Ovary (tissue), 9 donors: ENCODE results near the gene RNF223. TPM values are rescaled to one million over a fixed set of nuclear protein-coding genes. Genes with fewer than 3 reads are reported as not detected.

Experiments
- polyA plus RNA-seq, 2 donors: library from polyadenylated mRNA; stranded (reverse); fragments of 200-250 nt in 1 of 2; fragments of 350-450 nt in 1 of 2; fragmentation: Illumina TruSeq in 1 of 2; extraction: RNeasy Lipid Tissue Mini Kit (QIAGEN cat#74804) in 1 of 2; gene quantifications; one replicate each; pipeline ENCODE4 v1.2.3, GENCODE V29; 2013 to 2014
- total RNA-seq, 7 donors: library from RNA; depleted of rRNA in 2 of 7; stranded (reverse); fragments of >200 nt in 2 of 7; fragmentation: NEBNext Ultra II Directional in 3 of 7; extraction: Animal tissue kit (Norgen Biotek cat#: 25700) in 3 of 7; gene quantifications; one replicate each; pipeline versions ENCODE4 v1.1.0 to v1.2.4, GENCODE V29; 2016 to 2023
- donor health status: DM: no; HTN: no; CAD: no; lungs with moderate emphysema.
- donor health status: DM: no; HTN: no; CAD: no.
- donor health status: Bipolar disorder and iron deficiency.
- donor health status: DM: yes; HTN: yes; CAD: no.
- donor health status: DM: no; HTN: no; CAD: no.
- donor health status: DM: yes; HTN: yes; CAD: no.

Gene RNF223
- total and polyA plus RNA-seq, 9 donors: 0.36 to 0.92 TPM; not detected in 7

Other genes with a start within 250 kb of the RNF223 start
- 10 to 100 TPM in 1 of 7 donors, 1 to 10 TPM in 5, under 1 TPM in 1; 0.85 to 10.6 (median 2.3) TPM for gene SAMD11, start 150.4 kb downstream of the RNF223 start, total RNA-seq
- gene SAMD11, start 150.4 kb downstream of the RNF223 start, polyA plus RNA-seq: 1 to 10 TPM; 1.1 to 2.6 TPM
- gene NOC2L, start 115.0 kb downstream of the RNF223 start, total RNA-seq: 10 to 100 TPM; 17.8 to 55.2 (median 46.3) TPM
- gene NOC2L, start 115.0 kb downstream of the RNF223 start, polyA plus RNA-seq: 10 to 100 TPM; 23.8 to 33.9 TPM
- gene KLHL17, start 113.7 kb downstream of the RNF223 start, total RNA-seq: 1 to 10 TPM; 1.5 to 6.7 (median 2.1) TPM
- gene KLHL17, start 113.7 kb downstream of the RNF223 start, polyA plus RNA-seq: 1 to 10 TPM in 1 of 2 donors, under 1 TPM in 1; 0.13 to 2.2 TPM
- under 1 TPM in 5 of 7 donors, not detected in 2; 0.12 to 0.34 (median 0.20) TPM for gene PLEKHN1, start 107.8 kb downstream of the RNF223 start, total RNA-seq
- gene PLEKHN1, start 107.8 kb downstream of the RNF223 start, polyA plus RNA-seq: under 1 TPM in 1 of 2 donors, not detected in 1; 0.10 TPM
- gene PERM1, start 92.2 kb downstream of the RNF223 start, total RNA-seq: under 1 TPM in 4 of 7 donors, not detected in 3; 0.07 to 0.32 (median 0.22) TPM
- under 1 TPM in 1 of 2 donors, not detected in 1; 0.34 TPM for gene PERM1, start 92.2 kb downstream of the RNF223 start, polyA plus RNA-seq
- gene HES4, start 74.2 kb downstream of the RNF223 start, total RNA-seq: 10 to 100 TPM in 3 of 7 donors, 1 to 10 TPM in 4; 4.5 to 76.2 (median 6.1) TPM
- 1 to 10 TPM in 1 of 2 donors, not detected in 1; 8.4 TPM for gene HES4, start 74.2 kb downstream of the RNF223 start, polyA plus RNA-seq
- gene ISG15, start 60.8 kb downstream of the RNF223 start, total RNA-seq: 10 to 100 TPM in 6 of 7 donors, 1 to 10 TPM in 1; 7.8 to 37.3 (median 11.4) TPM
- gene ISG15, start 60.8 kb downstream of the RNF223 start, polyA plus RNA-seq: 10 to 100 TPM in 1 of 2 donors, not detected in 1; 83.5 TPM
- 100 to 1,000 TPM in 1 of 7 donors, 10 to 100 TPM in 6; 10.0 to 138 (median 14.4) TPM for gene AGRN, start 54.2 kb downstream of the RNF223 start, total RNA-seq
- gene AGRN, start 54.2 kb downstream of the RNF223 start, polyA plus RNA-seq: 10 to 100 TPM in 1 of 2 donors, 1 to 10 TPM in 1; 2.7 to 13.6 TPM
- 10 to 100 TPM in 4 of 7 donors, 1 to 10 TPM in 3; 5.3 to 22.1 (median 10.7) TPM for gene C1orf159, start 41.8 kb upstream of the RNF223 start, total RNA-seq
- 1 to 10 TPM in 1 of 2 donors, under 1 TPM in 1; 0.28 to 8.5 TPM for gene C1orf159, start 41.8 kb upstream of the RNF223 start, polyA plus RNA-seq
- 1 to 10 TPM in 3 of 7 donors, under 1 TPM in 2, not detected in 2; 0.60 to 7.0 (median 1.1) TPM for gene TTLL10, start 99.6 kb upstream of the RNF223 start, total RNA-seq
- gene TTLL10, start 99.6 kb upstream of the RNF223 start, polyA plus RNA-seq: not detected
- 1 to 10 TPM in 1 of 7 donors, under 1 TPM in 2, not detected in 4; 0.23 to 1.4 (median 0.41) TPM for gene TNFRSF18, start 132.3 kb upstream of the RNF223 start, total RNA-seq
- gene TNFRSF18, start 132.3 kb upstream of the RNF223 start, polyA plus RNA-seq: under 1 TPM in 1 of 2 donors, not detected in 1; 0.10 TPM
- 1 to 10 TPM in 3 of 7 donors, under 1 TPM in 4; 0.37 to 1.8 (median 0.71) TPM for gene TNFRSF4, start 139.8 kb upstream of the RNF223 start, total RNA-seq
- gene TNFRSF4, start 139.8 kb upstream of the RNF223 start, polyA plus RNA-seq: 1 to 10 TPM in 1 of 2 donors, not detected in 1; 2.5 TPM
- 100 to 1,000 TPM in 4 of 7 donors, 10 to 100 TPM in 3; 57.1 to 145 (median 116) TPM for gene SDF4, start 157.7 kb upstream of the RNF223 start, total RNA-seq
- gene SDF4, start 157.7 kb upstream of the RNF223 start, polyA plus RNA-seq: 100 to 1,000 TPM in 1 of 2 donors, 10 to 100 TPM in 1; 32.5 to 128 TPM
- gene B3GALT6, start 157.9 kb upstream of the RNF223 start, total RNA-seq: 10 to 100 TPM; 13.0 to 21.9 (median 18.0) TPM
- 1 to 10 TPM; 7.0 to 9.4 TPM for gene B3GALT6, start 157.9 kb upstream of the RNF223 start, polyA plus RNA-seq
- 1 to 10 TPM in 5 of 7 donors, under 1 TPM in 2; 0.92 to 4.8 (median 1.5) TPM for gene C1QTNF12, start 172.4 kb upstream of the RNF223 start, total RNA-seq
- gene C1QTNF12, start 172.4 kb upstream of the RNF223 start, polyA plus RNA-seq: 1 to 10 TPM in 1 of 2 donors, not detected in 1; 1.2 TPM
- 10 to 100 TPM; 35.8 to 55.6 (median 49.3) TPM for gene UBE2J2, start 199.5 kb upstream of the RNF223 start, total RNA-seq
- 10 to 100 TPM; 36.0 to 40.4 TPM for gene UBE2J2, start 199.5 kb upstream of the RNF223 start, polyA plus RNA-seq
- 10 to 100 TPM in 1 of 7 donors, 1 to 10 TPM in 6; 6.3 to 10.2 (median 9.1) TPM for gene SCNN1D, start 206.1 kb upstream of the RNF223 start, total RNA-seq
- 1 to 10 TPM in 1 of 2 donors, under 1 TPM in 1; 0.27 to 7.9 TPM for gene SCNN1D, start 206.1 kb upstream of the RNF223 start, polyA plus RNA-seq
- 10 to 100 TPM; 23.1 to 62.4 (median 46.4) TPM for gene ACAP3, start 233.6 kb upstream of the RNF223 start, total RNA-seq
- 10 to 100 TPM in 1 of 2 donors, 1 to 10 TPM in 1; 3.5 to 33.4 TPM for gene ACAP3, start 233.6 kb upstream of the RNF223 start, polyA plus RNA-seq
- 10 to 100 TPM; 12.5 to 27.6 (median 21.7) TPM for gene PUSL1, start 234.3 kb upstream of the RNF223 start, total RNA-seq
- gene PUSL1, start 234.3 kb upstream of the RNF223 start, polyA plus RNA-seq: 10 to 100 TPM in 1 of 2 donors, under 1 TPM in 1; 0.18 to 14.7 TPM